AG04449 (cell line): ENCODE results near the gene BCL11B.

Experiments used
- CTCF ChIA-PET: fragments of 350-600 bp; formaldehyde crosslinking; extraction: SDS; loops from one replicate; lab custom pipeline; 2021; ENCODE audit warnings: antibody characterized with exemption; lab: Yijun Ruan, JAX
- POLR2A ChIA-PET: fragments of 400-600, 350-600 bp; formaldehyde crosslinking; extraction: SDS; loops from one replicate; lab custom pipeline; 2020; ENCODE audit warnings: antibody characterized with exemption, inconsistent platforms; lab: Yijun Ruan, JAX
- DNase-seq: peaks from one replicate; pipeline ENCODE4 v3.0.0-alpha.2; 2010; ENCODE audit warnings: low read depth, low spot score
- H3K4me3 ChIP-seq: 2 replicates; pipeline ENCODE4 v1.5.1; 2011; ENCODE audit warnings: low read depth, mild to moderate bottlenecking, control low read depth, low read length
- TF ChIP-seq, protein P1 (sequence below): IDR thresholded peaks from one replicate; pipeline ENCODE4 v1.5.1; 2011; ENCODE audit warnings: mild to moderate bottlenecking, moderate library complexity, low read length, control low read depth, inconsistent platforms; ENCODE audit not compliant: insufficient read depth; ENCODE audit errors: missing control alignments

BCL11B gene

GRCh38 chr14:99225436-99226203 lies 46.4 kb downstream of the BCL11B start:
- DNase-seq = no peak
- no peak overlapping the region for H3K4me3 ChIP-seq
- TF ChIP-seq, protein P1, sequence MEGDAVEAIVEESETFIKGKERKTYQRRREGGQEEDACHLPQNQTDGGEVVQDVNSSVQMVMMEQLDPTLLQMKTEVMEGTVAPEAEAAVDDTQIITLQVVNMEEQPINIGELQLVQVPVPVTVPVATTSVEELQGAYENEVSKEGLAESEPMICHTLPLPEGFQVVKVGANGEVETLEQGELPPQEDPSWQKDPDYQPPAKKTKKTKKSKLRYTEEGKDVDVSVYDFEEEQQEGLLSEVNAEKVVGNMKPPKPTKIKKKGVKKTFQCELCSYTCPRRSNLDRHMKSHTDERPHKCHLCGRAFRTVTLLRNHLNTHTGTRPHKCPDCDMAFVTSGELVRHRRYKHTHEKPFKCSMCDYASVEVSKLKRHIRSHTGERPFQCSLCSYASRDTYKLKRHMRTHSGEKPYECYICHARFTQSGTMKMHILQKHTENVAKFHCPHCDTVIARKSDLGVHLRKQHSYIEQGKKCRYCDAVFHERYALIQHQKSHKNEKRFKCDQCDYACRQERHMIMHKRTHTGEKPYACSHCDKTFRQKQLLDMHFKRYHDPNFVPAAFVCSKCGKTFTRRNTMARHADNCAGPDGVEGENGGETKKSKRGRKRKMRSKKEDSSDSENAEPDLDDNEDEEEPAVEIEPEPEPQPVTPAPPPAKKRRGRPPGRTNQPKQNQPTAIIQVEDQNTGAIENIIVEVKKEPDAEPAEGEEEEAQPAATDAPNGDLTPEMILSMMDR = no peak
- ChIA-PET CTCF (interaction anchor here (1.3 kb wide), 1 partner anchor 10 kb away, joined by 3 read pairs; no protein-coding TSS in a partner anchor), POLR2A (no interaction called here)

DNA sequence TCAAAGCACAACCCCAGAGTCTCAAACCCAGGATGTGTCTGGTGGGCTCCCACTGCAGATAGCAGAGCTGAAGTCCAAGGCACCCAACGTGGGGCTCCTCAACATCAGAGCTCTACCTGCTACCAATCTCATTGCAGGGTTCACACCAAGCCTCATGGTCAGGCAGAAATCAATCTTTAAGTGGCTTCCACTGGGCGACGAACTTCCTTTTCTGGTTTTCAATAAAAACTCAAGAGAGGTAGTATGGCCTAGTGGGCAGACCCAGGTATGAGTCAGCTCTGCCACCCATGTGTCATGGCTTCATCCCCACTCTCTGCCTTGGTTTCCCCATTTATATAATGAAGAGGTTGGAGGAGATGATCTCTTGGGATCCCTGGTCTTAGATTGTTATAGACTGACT lies 47.0 kb downstream of the BCL11B start:
- POLR2A ChIA-PET = no interaction called here
- TF ChIP-seq, protein P1 = no peak
- CTCF ChIA-PET = no interaction called here
- H3K4me3 ChIP-seq = no peak overlapping the region
- no peak for DNase-seq

DNA sequence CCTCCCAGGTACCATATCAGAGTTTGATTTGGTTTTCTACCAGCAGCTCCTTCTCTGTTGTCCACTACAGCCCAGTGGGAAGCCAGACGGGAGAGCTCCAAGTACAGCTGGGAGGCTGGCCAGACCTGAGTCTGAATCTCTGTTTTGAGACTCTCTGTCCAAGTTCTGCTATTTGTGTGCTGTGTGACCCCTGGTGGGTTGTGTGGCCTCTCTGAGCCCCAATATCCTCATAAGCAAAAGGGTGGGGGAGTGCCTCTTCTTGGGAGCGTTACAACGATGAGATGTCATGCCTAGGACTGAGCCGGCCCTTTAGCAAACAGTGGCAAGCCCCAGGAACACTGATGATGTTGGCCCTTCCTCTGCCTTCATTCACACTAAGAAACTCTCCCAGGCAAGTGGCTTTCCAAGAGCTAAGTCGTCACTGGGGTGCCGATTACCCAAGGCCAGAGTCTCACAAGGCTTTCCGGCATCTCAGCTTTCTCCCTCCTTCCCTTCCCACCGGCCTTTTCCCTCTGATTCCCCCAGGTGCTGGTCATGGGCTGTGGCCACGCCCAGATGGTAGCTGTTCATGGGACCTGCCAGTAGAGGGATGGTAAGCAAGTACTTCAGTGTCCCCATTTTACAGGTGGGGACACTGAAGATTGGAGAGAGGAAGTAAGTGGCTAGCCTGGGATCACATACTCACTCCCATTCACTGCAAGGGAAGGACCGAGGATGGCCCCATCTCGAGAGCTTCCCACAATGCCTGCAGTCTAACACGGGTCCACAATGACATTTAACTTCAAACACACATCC lies 47.7 kb downstream of the BCL11B start:
- no peak for DNase-seq
- TF ChIP-seq, protein P1 = no peak
- CTCF ChIA-PET = no interaction called here
- POLR2A ChIA-PET = no interaction called here
- H3K4me3 ChIP-seq = no peak overlapping the region

- POLR2A ChIA-PET = no interaction called here
- no peak for DNase-seq
- H3K4me3 ChIP-seq = no peak overlapping the region
- CTCF ChIA-PET = no interaction called here
- TF ChIP-seq, protein P1 = no peak
Measured at GRCh38 chr14:99221445-99221844, 50.6 kb downstream of the BCL11B start.

DNA sequence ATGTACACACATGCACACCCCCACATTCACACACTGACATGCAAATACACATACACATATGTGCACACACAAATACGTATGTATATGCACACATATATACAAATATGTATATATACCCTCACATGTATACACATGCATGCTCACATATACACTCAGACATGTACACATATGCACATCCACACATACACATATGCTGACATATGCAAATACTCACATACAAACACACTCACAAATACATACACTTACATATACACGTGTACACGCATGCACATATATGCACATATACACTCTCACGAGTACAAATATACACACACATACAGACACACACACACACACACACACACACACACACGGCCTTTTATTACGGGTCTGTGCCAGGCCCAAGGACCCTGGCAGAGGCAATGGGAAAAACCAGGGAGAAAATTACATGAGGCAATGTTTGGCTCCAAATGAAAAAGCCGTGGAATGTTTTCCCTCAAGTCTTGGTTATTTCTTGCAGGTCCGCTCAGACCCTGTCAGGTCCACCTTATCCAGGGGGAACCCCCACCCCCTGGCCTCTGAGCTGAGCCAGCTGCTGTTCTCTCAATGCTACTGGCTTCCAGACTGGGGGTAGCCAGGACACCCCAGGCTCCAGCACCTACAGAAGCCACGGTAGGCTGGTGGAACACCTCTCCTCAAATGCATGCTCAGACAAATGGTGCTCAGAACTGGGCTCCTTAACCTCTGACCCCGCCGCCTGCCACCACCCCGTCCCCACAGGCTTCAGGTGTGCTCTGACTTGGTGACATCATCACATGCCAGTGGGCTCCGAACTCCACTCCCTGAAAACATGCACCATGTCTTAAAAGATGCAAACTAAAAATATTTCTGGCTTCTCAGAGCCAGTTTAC lies 54.7 kb downstream of the BCL11B start:
- TF ChIP-seq, protein P1 = no peak
- DNase-seq = no peak
- ChIA-PET POLR2A (no interaction called here), CTCF (no interaction called here)
- no peak overlapping the region for H3K4me3 ChIP-seq
